WTC11 (cell line): Measurements from ENCODE around the gene UCN. TPM values are rescaled to one million over a fixed set of nuclear protein-coding genes. Genes with fewer than 3 reads are reported as not detected.

Source experiments
- ATAC-seq: fragments of 200-7000 bp; cut with Tn5 transposase; 2 replicates; pipeline ENCODE4 v1.10.0; 2021; ENCODE audit warnings: mild to moderate bottlenecking, moderate library complexity
- CTCF ChIA-PET: fragments of 300-600 bp; sonication (Branson Sonifier 250); formaldehyde crosslinking; loops from one replicate; lab custom pipeline; 2021; ENCODE audit warnings: antibody characterized with exemption; lab: Charles Lee
- POLR2A ChIA-PET: fragments of 350-600 bp; sonication (Branson Sonifier 250); formaldehyde crosslinking; loops from one replicate; lab custom pipeline; 2021; ENCODE audit warnings: antibody characterized with exemption; lab: Charles Lee
- DNase-seq: peaks from one replicate; pipeline ENCODE4 v3.0.0; 2021; ENCODE audit warnings: low spot score
- H3K27ac Mint-ChIP-seq: 2 replicates; pipeline ENCODE4 v1.8.0; 2021; ENCODE audit warnings: mixed read lengths
- H3K27me3 Mint-ChIP-seq: 2 replicates; pipeline ENCODE4 v1.8.0; 2021; ENCODE audit warnings: low read depth, mild to moderate bottlenecking, moderate library complexity, mixed read lengths
- H3K36me3 Mint-ChIP-seq: 2 replicates; pipeline ENCODE4 v1.8.0; 2021; ENCODE audit warnings: mixed read lengths
- H3K4me1 Mint-ChIP-seq: 2 replicates; pipeline ENCODE4 v1.8.0; 2022; ENCODE audit warnings: mixed read lengths
- H3K4me3 Mint-ChIP-seq: 2 replicates; pipeline ENCODE4 v1.8.0; 2021; ENCODE audit warnings: mild to moderate bottlenecking, moderate library complexity, mixed read lengths
- H3K9me3 Mint-ChIP-seq: 2 replicates; pipeline ENCODE4 v1.8.0; 2021; ENCODE audit warnings: mixed read lengths
- ATF2 ChIP-seq: sonication (generic); formaldehyde crosslinking; IDR thresholded peaks from 2 replicates; pipeline ENCODE4 v1.8.1; 2022; ENCODE audit warnings: low read depth, missing genetic modification reagents, borderline replicate concordance
- CBFB ChIP-seq: sonication (generic); formaldehyde crosslinking; IDR thresholded peaks from 2 replicates; pipeline ENCODE4 v1.8.1; 2022; ENCODE audit warnings: mild to moderate bottlenecking, low read depth, missing genetic modification reagents
- CREM ChIP-seq: sonication (generic); formaldehyde crosslinking; IDR thresholded peaks from 2 replicates; pipeline ENCODE4 v1.8.1; 2022; ENCODE audit warnings: mild to moderate bottlenecking, missing genetic modification reagents, moderate library complexity
- JAZF1 ChIP-seq: fragments of 250-450 bp; sonication (Bioruptor Pico); IDR thresholded peaks from 2 replicates; pipeline ENCODE4 v1.9.0; 2021; ENCODE audit warnings: moderate library complexity, mild to moderate bottlenecking, inconsistent platforms
- MYBL2 ChIP-seq: sonication (generic); formaldehyde crosslinking; IDR thresholded peaks from 2 replicates; pipeline ENCODE4 v1.8.1; 2023; ENCODE audit warnings: mild to moderate bottlenecking, moderate library complexity, missing genetic modification reagents
- ZBTB21 ChIP-seq: sonication (generic); formaldehyde crosslinking; IDR thresholded peaks from 2 replicates; pipeline ENCODE4 v1.8.1; 2023; ENCODE audit warnings: mild to moderate bottlenecking, missing genetic modification reagents, borderline replicate concordance
- ZNF121 ChIP-seq: sonication (generic); formaldehyde crosslinking; IDR thresholded peaks from 2 replicates; pipeline ENCODE4 v1.8.0; 2023; ENCODE audit warnings: missing genetic modification reagents
- ZNF263 ChIP-seq: sonication (generic); formaldehyde crosslinking; IDR thresholded peaks from 2 replicates; pipeline ENCODE4 v1.8.1; 2022; ENCODE audit warnings: low read depth, mild to moderate bottlenecking, moderate library complexity, missing genetic modification reagents
- ZNF281 ChIP-seq: sonication (generic); formaldehyde crosslinking; IDR thresholded peaks from 2 replicates; pipeline ENCODE4 v1.8.0; 2023; ENCODE audit warnings: mild to moderate bottlenecking, missing genetic modification reagents
- ZNF396 ChIP-seq: fragments of 250-450 bp; sonication (Bioruptor Pico); IDR thresholded peaks from 2 replicates; pipeline ENCODE4 v1.8.0; 2021; ENCODE audit warnings: mild to moderate bottlenecking, moderate library complexity, borderline replicate concordance
- ZNF423 ChIP-seq: fragments of 250-450 bp; sonication (Bioruptor Pico); IDR thresholded peaks from 2 replicates; pipeline ENCODE4 v2.1.2; 2022; ENCODE audit warnings: mild to moderate bottlenecking, moderate library complexity
- total RNA-seq: library from RNA; stranded (reverse); gene quantifications from 3 replicates; pipeline ENCODE4 v1.2.3, GENCODE V29; 2021
- TF ChIP-seq, protein P1 (sequence below): sonication (generic); formaldehyde crosslinking; conservative IDR thresholded peaks from 2 replicates; pipeline ENCODE4 v1.8.1; 2022; ENCODE audit warnings: mild to moderate bottlenecking, missing genetic modification reagents
- TF ChIP-seq, protein P2 (sequence below): sonication (generic); formaldehyde crosslinking; IDR thresholded peaks from 2 replicates; pipeline ENCODE4 v1.8.1; 2023; ENCODE audit warnings: mild to moderate bottlenecking, moderate library complexity, missing genetic modification reagents
- TF ChIP-seq, protein P3 (sequence below): fragments of 200-600 bp; IDR thresholded peaks from 2 replicates; pipeline ENCODE4 v1.8.0; 2022; ENCODE audit warnings: antibody characterized with exemption

The UCN gene
- total RNA-seq, 1 experiment from 2014 or later, result 0.68 TPM

DNA sequence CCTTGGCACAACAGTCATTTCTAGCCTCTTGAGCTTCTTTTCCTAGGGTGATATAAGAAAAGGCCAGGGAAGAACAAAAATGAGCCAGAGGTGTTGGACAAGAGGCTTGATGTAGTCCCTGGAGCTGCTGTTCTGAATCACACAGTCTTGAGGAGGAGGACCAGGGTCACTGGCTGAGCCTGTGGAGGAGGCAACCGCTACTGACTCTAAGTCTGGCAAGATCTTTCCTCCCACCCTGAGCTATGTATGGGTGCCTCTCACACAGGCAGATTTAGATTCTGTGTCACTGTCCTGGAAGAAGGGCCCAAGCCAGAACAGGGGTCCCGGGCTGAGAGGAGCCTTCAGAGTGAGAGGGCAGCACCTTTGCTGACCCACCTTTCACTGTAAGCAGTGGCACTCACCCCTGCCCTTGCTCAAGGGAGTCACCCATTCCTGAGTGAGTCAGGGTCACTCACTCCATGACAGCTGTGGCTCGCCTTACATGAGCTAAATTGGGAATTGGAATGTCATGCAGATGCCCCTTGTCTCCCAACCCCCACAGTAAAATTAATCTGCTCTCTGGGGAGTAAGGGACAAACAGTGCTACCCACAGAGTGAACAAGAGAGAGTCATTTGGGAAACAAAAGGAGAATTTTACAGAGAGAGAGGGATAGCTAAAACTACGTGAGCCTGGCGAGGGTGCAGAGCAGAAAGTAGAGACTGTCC lies 26.2 kb downstream of the UCN start, which contains the start of gene TRIM54:
TRIM54 (plus strand) TSS at position 575 of the 705 bp plus-strand sequence. CDS start 303 bp downstream, outside the sequence.
- no peaks in the 10 kb centered on the region for H3K36me3 Mint-ChIP-seq
- H3K27ac Mint-ChIP-seq, result peak within 1 kb of the TSS; percentile 35
- CTCF ChIA-PET, result interaction anchor here (0.5 to 7.6 kb wide), 18 partner anchors 11 to 401 kb away, joined by 3 to 153 read pairs (median 4); partner anchors contain the start of genes SLC30A3 and UCN
- POLR2A ChIA-PET, result interaction anchor here (1.0 to 1.6 kb wide), 3 partner anchors 8 to 62 kb away, joined by 3 read pairs; no protein-coding TSS in a partner anchor
- peaks cover 46% of the 10 kb centered on the region for H3K4me1 Mint-ChIP-seq
- H3K9me3 Mint-ChIP-seq, result no peaks in the 10 kb centered on the region
- no peak for TF ChIP-seq JAZF1 (CRISPR knock-in tag)
- peak; percentile 81 for TF ChIP-seq ZNF423 (CRISPR knock-in tag)
- peak; percentile 16; the same call in 1 of the 2 replicates for TF ChIP-seq ZNF281 (CRISPR knock-in tag)
- peak within 1 kb of the TSS; percentile 54 for H3K4me3 Mint-ChIP-seq
- DNase-seq, result no peak
- H3K27me3 Mint-ChIP-seq, result no peaks in the 10 kb centered on the region; the same call in 1 of the 2 replicates
- peak; percentile 59 for ATAC-seq

DNA sequence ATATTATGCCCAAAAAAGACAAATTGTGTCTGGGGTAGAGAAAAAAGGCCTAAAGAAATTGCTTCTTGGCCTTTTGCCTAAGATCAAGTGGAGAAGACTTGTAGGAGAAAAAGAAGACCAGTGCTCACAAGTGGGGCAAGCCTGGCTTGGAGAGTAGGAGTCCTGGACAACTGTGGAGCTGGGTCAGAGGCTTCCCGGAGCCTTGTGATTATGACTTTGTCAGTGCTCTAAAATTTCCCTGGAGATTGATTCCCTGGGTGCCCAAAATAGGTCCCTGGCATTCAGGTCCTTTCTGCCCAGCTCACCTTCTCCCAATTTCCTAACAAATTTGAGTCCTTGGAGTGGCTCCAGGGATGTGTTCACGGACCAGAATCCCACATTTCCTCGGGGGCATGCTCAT lies 26.8 kb downstream of the UCN start:
- H3K27me3 Mint-ChIP-seq, result no peaks in the 10 kb centered on the region; the same call in 1 of the 2 replicates
- H3K4me3 Mint-ChIP-seq, result no peak overlapping the region
- no peaks in the 10 kb centered on the region for H3K9me3 Mint-ChIP-seq
- CTCF ChIA-PET, result interaction anchor here (0.5 to 7.6 kb wide), 13 partner anchors 10 to 264 kb away, joined by 3 to 153 read pairs (median 5); partner anchors contain the start of genes SLC30A3 and UCN
- no peaks in the 10 kb centered on the region for H3K36me3 Mint-ChIP-seq
- POLR2A ChIA-PET, result interaction anchor here (1.6 kb wide), 1 partner anchor 11 kb away, joined by 3 read pairs; no protein-coding TSS in a partner anchor
- no peak overlapping the region for H3K27ac Mint-ChIP-seq
- no peak for DNase-seq
- peaks cover 40% of the 10 kb centered on the region for H3K4me1 Mint-ChIP-seq
- no peak for ATAC-seq
- TF ChIP-seq, protein P1, sequence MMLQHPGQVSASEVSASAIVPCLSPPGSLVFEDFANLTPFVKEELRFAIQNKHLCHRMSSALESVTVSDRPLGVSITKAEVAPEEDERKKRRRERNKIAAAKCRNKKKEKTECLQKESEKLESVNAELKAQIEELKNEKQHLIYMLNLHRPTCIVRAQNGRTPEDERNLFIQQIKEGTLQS (CRISPR knock-in tag), result no peak
- TF ChIP-seq CREM (CRISPR knock-in tag) (no peak), ATF2 (CRISPR knock-in tag) (no peak), ZNF121 (CRISPR knock-in tag) (no peak), ZNF396 (CRISPR knock-in tag) (no peak), CBFB (CRISPR knock-in tag) (no peak), ZNF263 (CRISPR knock-in tag) (no peak), ZBTB21 (CRISPR knock-in tag) (no peak), MYBL2 (CRISPR knock-in tag) (no peak)
- TF ChIP-seq, protein P2, sequence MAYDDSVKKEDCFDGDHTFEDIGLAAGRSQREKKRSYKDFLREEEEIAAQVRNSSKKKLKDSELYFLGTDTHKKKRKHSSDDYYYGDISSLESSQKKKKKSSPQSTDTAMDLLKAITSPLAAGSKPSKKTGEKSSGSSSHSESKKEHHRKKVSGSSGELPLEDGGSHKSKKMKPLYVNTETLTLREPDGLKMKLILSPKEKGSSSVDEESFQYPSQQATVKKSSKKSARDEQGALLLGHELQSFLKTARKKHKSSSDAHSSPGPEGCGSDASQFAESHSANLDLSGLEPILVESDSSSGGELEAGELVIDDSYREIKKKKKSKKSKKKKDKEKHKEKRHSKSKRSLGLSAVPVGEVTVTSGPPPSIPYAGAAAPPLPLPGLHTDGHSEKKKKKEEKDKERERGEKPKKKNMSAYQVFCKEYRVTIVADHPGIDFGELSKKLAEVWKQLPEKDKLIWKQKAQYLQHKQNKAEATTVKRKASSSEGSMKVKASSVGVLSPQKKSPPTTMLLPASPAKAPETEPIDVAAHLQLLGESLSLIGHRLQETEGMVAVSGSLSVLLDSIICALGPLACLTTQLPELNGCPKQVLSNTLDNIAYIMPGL (CRISPR knock-in tag), result no peak
- TF ChIP-seq, protein P3, sequence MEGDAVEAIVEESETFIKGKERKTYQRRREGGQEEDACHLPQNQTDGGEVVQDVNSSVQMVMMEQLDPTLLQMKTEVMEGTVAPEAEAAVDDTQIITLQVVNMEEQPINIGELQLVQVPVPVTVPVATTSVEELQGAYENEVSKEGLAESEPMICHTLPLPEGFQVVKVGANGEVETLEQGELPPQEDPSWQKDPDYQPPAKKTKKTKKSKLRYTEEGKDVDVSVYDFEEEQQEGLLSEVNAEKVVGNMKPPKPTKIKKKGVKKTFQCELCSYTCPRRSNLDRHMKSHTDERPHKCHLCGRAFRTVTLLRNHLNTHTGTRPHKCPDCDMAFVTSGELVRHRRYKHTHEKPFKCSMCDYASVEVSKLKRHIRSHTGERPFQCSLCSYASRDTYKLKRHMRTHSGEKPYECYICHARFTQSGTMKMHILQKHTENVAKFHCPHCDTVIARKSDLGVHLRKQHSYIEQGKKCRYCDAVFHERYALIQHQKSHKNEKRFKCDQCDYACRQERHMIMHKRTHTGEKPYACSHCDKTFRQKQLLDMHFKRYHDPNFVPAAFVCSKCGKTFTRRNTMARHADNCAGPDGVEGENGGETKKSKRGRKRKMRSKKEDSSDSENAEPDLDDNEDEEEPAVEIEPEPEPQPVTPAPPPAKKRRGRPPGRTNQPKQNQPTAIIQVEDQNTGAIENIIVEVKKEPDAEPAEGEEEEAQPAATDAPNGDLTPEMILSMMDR, result no peak
